Panc1 (cell line): ENCODE measurements around the gene CC2D1A.

Source experiments
- POLR2AphosphoS5 ChIP-seq: IDR thresholded peaks from 2 replicates; pipeline ENCODE4 v1.6.1; 2012; ENCODE audit warnings: mild to moderate bottlenecking, low read depth, low read length, moderate library complexity
- TF ChIP-seq, protein P1 (sequence below): fragments of 450-650 bp; IDR thresholded peaks from 2 replicates; pipeline ENCODE4 v1.5.1; 2017; ENCODE audit warnings: mild to moderate bottlenecking
- TF ChIP-seq, protein P2 (sequence below), 2 experiments: IDR thresholded peaks; 2 replicates each; pipeline ENCODE4 v1.6.1; 2011 to 2012; ENCODE audit warnings: low read depth in 2 of 2, control low read depth in 1 of 2, low read length in 1 of 2, mild to moderate bottlenecking in 1 of 2, moderate library complexity in 1 of 2; ENCODE audit not compliant: insufficient read depth in 1 of 2

- TF ChIP-seq, protein P1, sequence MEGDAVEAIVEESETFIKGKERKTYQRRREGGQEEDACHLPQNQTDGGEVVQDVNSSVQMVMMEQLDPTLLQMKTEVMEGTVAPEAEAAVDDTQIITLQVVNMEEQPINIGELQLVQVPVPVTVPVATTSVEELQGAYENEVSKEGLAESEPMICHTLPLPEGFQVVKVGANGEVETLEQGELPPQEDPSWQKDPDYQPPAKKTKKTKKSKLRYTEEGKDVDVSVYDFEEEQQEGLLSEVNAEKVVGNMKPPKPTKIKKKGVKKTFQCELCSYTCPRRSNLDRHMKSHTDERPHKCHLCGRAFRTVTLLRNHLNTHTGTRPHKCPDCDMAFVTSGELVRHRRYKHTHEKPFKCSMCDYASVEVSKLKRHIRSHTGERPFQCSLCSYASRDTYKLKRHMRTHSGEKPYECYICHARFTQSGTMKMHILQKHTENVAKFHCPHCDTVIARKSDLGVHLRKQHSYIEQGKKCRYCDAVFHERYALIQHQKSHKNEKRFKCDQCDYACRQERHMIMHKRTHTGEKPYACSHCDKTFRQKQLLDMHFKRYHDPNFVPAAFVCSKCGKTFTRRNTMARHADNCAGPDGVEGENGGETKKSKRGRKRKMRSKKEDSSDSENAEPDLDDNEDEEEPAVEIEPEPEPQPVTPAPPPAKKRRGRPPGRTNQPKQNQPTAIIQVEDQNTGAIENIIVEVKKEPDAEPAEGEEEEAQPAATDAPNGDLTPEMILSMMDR = no peak
- TF ChIP-seq, protein P2, sequence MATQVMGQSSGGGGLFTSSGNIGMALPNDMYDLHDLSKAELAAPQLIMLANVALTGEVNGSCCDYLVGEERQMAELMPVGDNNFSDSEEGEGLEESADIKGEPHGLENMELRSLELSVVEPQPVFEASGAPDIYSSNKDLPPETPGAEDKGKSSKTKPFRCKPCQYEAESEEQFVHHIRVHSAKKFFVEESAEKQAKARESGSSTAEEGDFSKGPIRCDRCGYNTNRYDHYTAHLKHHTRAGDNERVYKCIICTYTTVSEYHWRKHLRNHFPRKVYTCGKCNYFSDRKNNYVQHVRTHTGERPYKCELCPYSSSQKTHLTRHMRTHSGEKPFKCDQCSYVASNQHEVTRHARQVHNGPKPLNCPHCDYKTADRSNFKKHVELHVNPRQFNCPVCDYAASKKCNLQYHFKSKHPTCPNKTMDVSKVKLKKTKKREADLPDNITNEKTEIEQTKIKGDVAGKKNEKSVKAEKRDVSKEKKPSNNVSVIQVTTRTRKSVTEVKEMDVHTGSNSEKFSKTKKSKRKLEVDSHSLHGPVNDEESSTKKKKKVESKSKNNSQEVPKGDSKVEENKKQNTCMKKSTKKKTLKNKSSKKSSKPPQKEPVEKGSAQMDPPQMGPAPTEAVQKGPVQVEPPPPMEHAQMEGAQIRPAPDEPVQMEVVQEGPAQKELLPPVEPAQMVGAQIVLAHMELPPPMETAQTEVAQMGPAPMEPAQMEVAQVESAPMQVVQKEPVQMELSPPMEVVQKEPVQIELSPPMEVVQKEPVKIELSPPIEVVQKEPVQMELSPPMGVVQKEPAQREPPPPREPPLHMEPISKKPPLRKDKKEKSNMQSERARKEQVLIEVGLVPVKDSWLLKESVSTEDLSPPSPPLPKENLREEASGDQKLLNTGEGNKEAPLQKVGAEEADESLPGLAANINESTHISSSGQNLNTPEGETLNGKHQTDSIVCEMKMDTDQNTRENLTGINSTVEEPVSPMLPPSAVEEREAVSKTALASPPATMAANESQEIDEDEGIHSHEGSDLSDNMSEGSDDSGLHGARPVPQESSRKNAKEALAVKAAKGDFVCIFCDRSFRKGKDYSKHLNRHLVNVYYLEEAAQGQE (IDR thresholded peaks at IDR 0.05; ENCODE audit: insufficient read depth in 1 of 2, low read depth in 2 of 2, low read length in 1 of 2) = no peak
- TF ChIP-seq POLR2AphosphoS5 = no peak; the same call in 1 of the 2 replicates
Observed at GRCh38 chr19:13960863-13961784, 55.1 kb downstream of the CC2D1A start.
